HL-60 (cell line): ENCODE results near the gene UTY.

ENCODE experiments used
- DNase-seq, 2 experiments: peaks; one replicate each; pipeline ENCODE4 v3.0.0-alpha.2; 2010 to 2020; ENCODE audit warnings: low read depth in 1 of 2, low spot score in 1 of 2
- H3K27ac ChIP-seq: fragments of 250-450 bp; sonication (Bioruptor Pico); replicated peaks from 2 replicates; pipeline ENCODE4 v1.5.1; 2020; ENCODE audit warnings: mild to moderate bottlenecking, moderate library complexity
- H3K27me3 ChIP-seq: fragments of 250-450 bp; sonication (Bioruptor Pico); 2 replicates; pipeline ENCODE4 v1.5.1; 2021; ENCODE audit warnings: mild to moderate bottlenecking, moderate library complexity; ENCODE audit not compliant: insufficient read depth, poor library complexity, severe bottlenecking
- H3K4me3 ChIP-seq: replicated peaks from 2 replicates; pipeline ENCODE4 v1.5.1; 2011; ENCODE audit warnings: mild to moderate bottlenecking, control low read depth, low read length; ENCODE audit not compliant: insufficient read depth
- CTCF ChIP-seq: IDR thresholded peaks from one replicate; pipeline ENCODE4 v1.5.1; 2011; ENCODE audit warnings: low read length, control low read depth, inconsistent platforms; ENCODE audit not compliant: insufficient read depth
- GABPA ChIP-seq: IDR thresholded peaks from 2 replicates; pipeline ENCODE4 v1.6.1; 2012; ENCODE audit warnings: low read depth
- POLR2AphosphoS5 ChIP-seq: IDR thresholded peaks from 2 replicates; pipeline ENCODE4 v1.6.1; 2012; ENCODE audit warnings: low read depth
- SPI1 ChIP-seq: IDR thresholded peaks from 2 replicates; pipeline ENCODE4 v1.6.1; 2012; ENCODE audit warnings: low read depth, mild to moderate bottlenecking, borderline replicate concordance
- TF ChIP-seq, protein P1 (sequence below): IDR thresholded peaks from 2 replicates; pipeline ENCODE4 v1.6.1; 2012; ENCODE audit warnings: low read depth; ENCODE audit not compliant: insufficient replicate concordance

Gene UTY

DNA sequence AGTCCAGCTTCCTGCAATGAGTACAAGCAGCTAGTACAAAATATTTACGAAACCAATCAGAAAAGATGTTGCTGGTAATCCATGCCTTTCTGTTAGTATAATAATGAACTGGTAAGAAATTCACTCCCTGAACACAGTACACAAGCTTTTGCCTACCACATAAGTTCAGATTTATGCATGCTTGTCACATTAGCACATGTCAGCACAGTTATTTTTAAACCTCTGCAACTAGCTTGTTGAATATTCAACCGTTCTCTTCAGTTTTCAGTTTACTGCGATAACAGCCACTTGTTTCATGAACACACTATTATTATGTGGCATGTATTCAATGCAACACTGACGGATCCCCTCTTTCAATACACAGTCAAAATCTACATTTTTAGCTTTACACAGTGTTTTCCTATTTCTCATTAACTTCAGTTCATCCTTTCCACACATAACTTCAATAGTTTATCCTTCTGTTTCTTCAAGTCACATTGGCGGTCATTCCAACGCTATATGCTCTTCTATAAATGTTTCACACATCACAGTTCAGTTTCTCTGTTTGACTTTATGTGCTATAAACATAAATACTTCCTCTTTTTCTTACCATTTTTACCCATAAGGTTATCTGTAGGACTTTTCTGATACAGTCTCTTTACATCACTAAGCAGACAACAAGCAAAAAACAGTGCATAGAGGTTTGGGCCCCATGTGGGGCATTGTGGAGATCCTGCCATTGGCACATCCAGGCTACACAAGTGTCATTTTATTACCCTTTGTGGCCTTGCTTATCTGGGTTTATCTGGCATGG lies 62.8 kb downstream of the UTY start:
- Histone ChIP-seq H3K4me3 (no peak overlapping the region), H3K27me3 (no peaks in the 10 kb centered on the region), H3K27ac (no peak overlapping the region)
- no peak for TF ChIP-seq CTCF
- no peak for DNase-seq

- DNase-seq: no peak
Measured at GRCh38 chrY:13415556-13415955, 64.3 kb downstream of the UTY start.

GRCh38 chrY:13398876-13399275 lies 81.0 kb downstream of the UTY start:
- Histone ChIP-seq H3K4me3 (no peak overlapping the region), H3K27me3 (no peaks in the 10 kb centered on the region), H3K27ac (no peak overlapping the region)
- DNase-seq: no peak
- TF ChIP-seq SPI1 (no peak), POLR2AphosphoS5 (no peak), GABPA (no peak), CTCF (no peak)
- TF ChIP-seq, protein P1, sequence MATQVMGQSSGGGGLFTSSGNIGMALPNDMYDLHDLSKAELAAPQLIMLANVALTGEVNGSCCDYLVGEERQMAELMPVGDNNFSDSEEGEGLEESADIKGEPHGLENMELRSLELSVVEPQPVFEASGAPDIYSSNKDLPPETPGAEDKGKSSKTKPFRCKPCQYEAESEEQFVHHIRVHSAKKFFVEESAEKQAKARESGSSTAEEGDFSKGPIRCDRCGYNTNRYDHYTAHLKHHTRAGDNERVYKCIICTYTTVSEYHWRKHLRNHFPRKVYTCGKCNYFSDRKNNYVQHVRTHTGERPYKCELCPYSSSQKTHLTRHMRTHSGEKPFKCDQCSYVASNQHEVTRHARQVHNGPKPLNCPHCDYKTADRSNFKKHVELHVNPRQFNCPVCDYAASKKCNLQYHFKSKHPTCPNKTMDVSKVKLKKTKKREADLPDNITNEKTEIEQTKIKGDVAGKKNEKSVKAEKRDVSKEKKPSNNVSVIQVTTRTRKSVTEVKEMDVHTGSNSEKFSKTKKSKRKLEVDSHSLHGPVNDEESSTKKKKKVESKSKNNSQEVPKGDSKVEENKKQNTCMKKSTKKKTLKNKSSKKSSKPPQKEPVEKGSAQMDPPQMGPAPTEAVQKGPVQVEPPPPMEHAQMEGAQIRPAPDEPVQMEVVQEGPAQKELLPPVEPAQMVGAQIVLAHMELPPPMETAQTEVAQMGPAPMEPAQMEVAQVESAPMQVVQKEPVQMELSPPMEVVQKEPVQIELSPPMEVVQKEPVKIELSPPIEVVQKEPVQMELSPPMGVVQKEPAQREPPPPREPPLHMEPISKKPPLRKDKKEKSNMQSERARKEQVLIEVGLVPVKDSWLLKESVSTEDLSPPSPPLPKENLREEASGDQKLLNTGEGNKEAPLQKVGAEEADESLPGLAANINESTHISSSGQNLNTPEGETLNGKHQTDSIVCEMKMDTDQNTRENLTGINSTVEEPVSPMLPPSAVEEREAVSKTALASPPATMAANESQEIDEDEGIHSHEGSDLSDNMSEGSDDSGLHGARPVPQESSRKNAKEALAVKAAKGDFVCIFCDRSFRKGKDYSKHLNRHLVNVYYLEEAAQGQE: no peak

More at GRCh38 chrY:13415556-13415955, 64.3 kb downstream of the UTY start:
- no peak overlapping the region for H3K27ac ChIP-seq
- H3K4me3 ChIP-seq: no peak overlapping the region
- no peaks in the 10 kb centered on the region for H3K27me3 ChIP-seq
- TF ChIP-seq GABPA: no peak
- TF ChIP-seq POLR2AphosphoS5: no peak
- no peak for TF ChIP-seq CTCF
- no peak for TF ChIP-seq SPI1
- TF ChIP-seq, protein P1: no peak

GRCh38 chrY:13381110-13381683 lies 98.6 kb downstream of the UTY start:
- no peak for DNase-seq
- TF ChIP-seq, protein P1: no peak
- no peak for TF ChIP-seq SPI1
- TF ChIP-seq CTCF: no peak
- no peak for TF ChIP-seq POLR2AphosphoS5
- no peak for TF ChIP-seq GABPA
- H3K4me3 ChIP-seq: no peak overlapping the region
- H3K27ac ChIP-seq: no peak overlapping the region
- H3K27me3 ChIP-seq: no peaks in the 10 kb centered on the region
